H1 (cell line): ENCODE results near the gene CABP5. TPM values are rescaled to one million over a fixed set of nuclear protein-coding genes. Genes with fewer than 3 reads are reported as not detected.

Experiments
- CTCF ChIA-PET: fragments of 300-600 bp; sonication (Branson Sonifier 250); formaldehyde crosslinking; loops from one replicate; lab custom pipeline; 2021; ENCODE audit not compliant: partially characterized antibody; lab: Charles Lee
- POLR2A ChIA-PET: fragments of 300-600 bp; sonication (Branson Sonifier 250); formaldehyde crosslinking; loops from one replicate; lab custom pipeline; 2021; ENCODE audit warnings: inconsistent platforms; ENCODE audit not compliant: partially characterized antibody; lab: Charles Lee
- DNase-seq, 2 experiments: peaks; one replicate each; pipeline versions ENCODE4 v3.0.0 to v3.0.0-alpha.2; 2010 to 2022; ENCODE audit warnings: low spot score in 2 of 2, low read depth in 1 of 2, mixed read lengths in 1 of 2
- FAIRE-seq: peaks from 2 replicates; lab custom pipeline; 2011; peaks lifted over from hg19 to GRCh38; lab: Jason Lieb, UNC
- H2AFZ ChIP-seq: 2 replicates; pipeline ENCODE4 v1.8.1; 2012; ENCODE audit warnings: low read length, inconsistent platforms
- H2AK5ac ChIP-seq: 2 replicates; pipeline ENCODE4 v1.6.1; 2013; ENCODE audit warnings: low read depth, low read length
- H2BK120ac ChIP-seq: replicated peaks from 2 replicates; pipeline ENCODE3; 2013; ENCODE audit warnings: low read depth, low read length, inconsistent platforms
- H2BK12ac ChIP-seq: 2 replicates; pipeline ENCODE4 v1.6.1; 2013; ENCODE audit warnings: low read depth, low read length
- H2BK15ac ChIP-seq: 2 replicates; pipeline ENCODE4 v1.6.1; 2013; ENCODE audit warnings: low read length
- H2BK20ac ChIP-seq: 2 replicates; pipeline ENCODE4 v1.6.1; 2013; ENCODE audit warnings: low read length
- H2BK5ac ChIP-seq: 2 replicates; pipeline ENCODE4 v1.6.1; 2013; ENCODE audit warnings: low read depth, low read length
- H3K14ac ChIP-seq: 2 replicates; pipeline ENCODE4 v1.6.1; 2013; ENCODE audit warnings: inconsistent platforms; ENCODE audit not compliant: insufficient read length
- H3K18ac ChIP-seq: 2 replicates; pipeline ENCODE4 v1.6.1; 2013; ENCODE audit warnings: low read length; ENCODE audit errors: extremely low read depth
- H3K23ac ChIP-seq: 2 replicates; pipeline ENCODE4 v1.6.1; 2013; ENCODE audit warnings: inconsistent platforms; ENCODE audit not compliant: insufficient read length
- H3K23me2 ChIP-seq: 2 replicates; pipeline ENCODE4 v1.6.1; 2013; ENCODE audit warnings: low read depth, low read length
- H3K27ac ChIP-seq: 2 replicates; pipeline ENCODE4 v1.6.1; 2011; ENCODE audit warnings: low read depth, low read length, inconsistent platforms
- H3K27me3 ChIP-seq, 4 experiments: replicated peaks in 1 of 4; 1 replicate in 1 of 4; 2 replicates in 3 of 4; pipeline versions ENCODE4 v1.6.1 to v1.8.1; 2011 to 2013; ENCODE audit warnings: low read length in 3 of 4, mild to moderate bottlenecking in 3 of 4, inconsistent platforms in 2 of 4, mixed read lengths in 2 of 4, moderate library complexity in 1 of 4; ENCODE audit not compliant: control insufficient read depth in 3 of 4, insufficient read depth in 3 of 4; ENCODE audit errors: extremely low read depth in 1 of 4
- H3K36me3 ChIP-seq, 4 experiments: 2 replicates each; pipeline versions ENCODE4 v1.6.1 to v1.8.1; 2011 to 2013; ENCODE audit warnings: mild to moderate bottlenecking in 4 of 4, low read length in 3 of 4, moderate library complexity in 2 of 4, control low read depth in 1 of 4, inconsistent platforms in 1 of 4; ENCODE audit not compliant: insufficient read depth in 4 of 4, control insufficient read depth in 2 of 4
- H3K4ac ChIP-seq: replicated peaks from 2 replicates; pipeline ENCODE3; 2013; ENCODE audit warnings: low read length, low read depth, mixed read lengths, inconsistent platforms; ENCODE audit not compliant: insufficient read length
- H3K4me1 ChIP-seq, 4 experiments: replicated peaks in 1 of 4; 1 replicate in 1 of 4; 2 replicates in 3 of 4; pipeline versions ENCODE4 v1.6.1 to v1.8.1; 2011 to 2013; ENCODE audit warnings: low read length in 3 of 4, inconsistent platforms in 2 of 4, mixed read lengths in 1 of 4; ENCODE audit not compliant: insufficient read depth in 4 of 4, control insufficient read depth in 3 of 4
- H3K4me2 ChIP-seq, 2 experiments: 2 replicates each; pipeline versions ENCODE4 v1.6.1 to v1.8.1; 2011 to 2013; ENCODE audit warnings: low read depth in 2 of 2, low read length in 2 of 2, control low read depth in 1 of 2, inconsistent platforms in 1 of 2, mild to moderate bottlenecking in 1 of 2; ENCODE audit not compliant: insufficient read depth in 1 of 2
- H3K4me3 ChIP-seq, 4 experiments: fragments of 200-600, 300-600 bp in 1 of 4; sonication (generic), shearing (Covaris generic), sonication (Bioruptor Twin) in 1 of 4; 2 replicates each; pipeline versions ENCODE4 v1.5.1 to v1.8.1; 2011 to 2016; ENCODE audit warnings: low read length in 4 of 4, low read depth in 3 of 4, control low read depth in 2 of 4, inconsistent platforms in 2 of 4, mild to moderate bottlenecking in 2 of 4, mixed read lengths in 1 of 4, moderate library complexity in 1 of 4; ENCODE audit not compliant: insufficient read depth in 2 of 4; ENCODE audit errors: extremely low read depth in 1 of 4
- H3K56ac ChIP-seq: replicated peaks from 2 replicates; pipeline ENCODE3; 2013; ENCODE audit warnings: low read depth, mild to moderate bottlenecking, mixed read lengths, low read length, inconsistent platforms; ENCODE audit not compliant: insufficient read length
- H3K79me1 ChIP-seq: 2 replicates; pipeline ENCODE4 v1.6.1; 2013; ENCODE audit warnings: low read depth, low read length, control low read depth
- H3K79me2 ChIP-seq, 2 experiments: 2 replicates each; pipeline versions ENCODE4 v1.6.1 to v1.8.1; 2012 to 2013; ENCODE audit warnings: low read length in 2 of 2, mild to moderate bottlenecking in 2 of 2, inconsistent platforms in 1 of 2; ENCODE audit not compliant: insufficient read depth in 2 of 2, control insufficient read depth in 1 of 2
- H3K9ac ChIP-seq, 4 experiments: replicated peaks in 1 of 4; 1 replicate in 1 of 4; 2 replicates in 3 of 4; pipeline versions ENCODE4 v1.6.1 to v1.8.1; 2011 to 2013; ENCODE audit warnings: low read depth in 3 of 4, low read length in 3 of 4, control low read depth in 2 of 4, mild to moderate bottlenecking in 2 of 4, moderate library complexity in 2 of 4, inconsistent platforms in 1 of 4; ENCODE audit errors: extremely low read depth in 1 of 4
- H3K9me3 ChIP-seq, 2 experiments: 2 replicates each; pipeline versions ENCODE4 v1.6.1 to v1.8.1; 2012 to 2013; ENCODE audit warnings: mild to moderate bottlenecking in 2 of 2, moderate library complexity in 2 of 2, control low read depth in 1 of 2, inconsistent platforms in 1 of 2, low read depth in 1 of 2, low read length in 1 of 2, mixed read lengths in 1 of 2; ENCODE audit not compliant: insufficient read depth in 2 of 2
- H4K20me1 ChIP-seq, 2 experiments: replicated peaks in 1 of 2; 2 replicates each; pipeline versions ENCODE3 to v1.8.1; 2011 to 2013; ENCODE audit warnings: inconsistent platforms in 2 of 2, low read length in 2 of 2, mild to moderate bottlenecking in 1 of 2; ENCODE audit not compliant: insufficient read depth in 2 of 2, control insufficient read depth in 1 of 2
- H4K5ac ChIP-seq: 2 replicates; pipeline ENCODE4 v1.6.1; 2013; ENCODE audit warnings: low read length, low read depth, mixed read lengths, inconsistent platforms; ENCODE audit not compliant: insufficient read length
- H4K8ac ChIP-seq: 2 replicates; pipeline ENCODE4 v1.8.0; 2013; ENCODE audit warnings: mild to moderate bottlenecking, moderate library complexity, low read length, inconsistent platforms; ENCODE audit not compliant: insufficient read depth; ENCODE audit errors: extremely low read depth
- H4K91ac ChIP-seq: replicated peaks from 2 replicates; pipeline ENCODE3; 2013; ENCODE audit warnings: low read length, mixed read lengths, inconsistent platforms; ENCODE audit not compliant: insufficient read length
- BRCA1 ChIP-seq: IDR thresholded peaks from 2 replicates; pipeline ENCODE4 v1.6.1; 2012; ENCODE audit warnings: low read depth, low read length, improper control_type of control experiment
- EGR1 ChIP-seq: IDR thresholded peaks from 2 replicates; pipeline ENCODE4 v1.6.1; 2011; ENCODE audit warnings: low read depth, low read length, borderline replicate concordance
- HDAC2 ChIP-seq, 2 experiments: fragments of 300-600 bp in 1 of 2; sonication (generic) in 1 of 2; IDR thresholded peaks; 2 replicates each; pipeline ENCODE4 v1.6.1; 2011 to 2012; ENCODE audit warnings: low read depth in 2 of 2, low read length in 2 of 2, mild to moderate bottlenecking in 2 of 2, moderate library complexity in 2 of 2, borderline replicate concordance in 1 of 2, inconsistent platforms in 1 of 2
- KDM5A ChIP-seq: fragments of 200-600 bp; IDR thresholded peaks from 2 replicates; pipeline ENCODE4 v1.7.1; 2012; ENCODE audit warnings: mild to moderate bottlenecking, low read length, inconsistent platforms, mixed read lengths
- RXRA ChIP-seq: IDR thresholded peaks from 2 replicates; pipeline ENCODE4 v1.6.1; 2011; ENCODE audit warnings: low read depth, mild to moderate bottlenecking, low read length, moderate library complexity; ENCODE audit not compliant: insufficient read depth
- SP2 ChIP-seq: IDR thresholded peaks from 2 replicates; pipeline ENCODE4 v1.6.1; 2012; ENCODE audit warnings: mild to moderate bottlenecking, low read length, inconsistent platforms
- TAF1 ChIP-seq: IDR thresholded peaks from 2 replicates; pipeline ENCODE4 v1.6.1; 2011; ENCODE audit warnings: mild to moderate bottlenecking, low read depth, low read length
- WGBS, 2 experiments: shearing (Covaris generic) in 1 of 2; methylation state at CpG; one replicate each; pipeline versions ENCODE4 v1.1.6 to v1.1.7; 2013 to 2015; ENCODE audit warnings: low lambda C conversion rate in 2 of 2, mixed read lengths in 2 of 2, inconsistent platforms in 1 of 2, low coverage in 1 of 2, missing lambda C conversion rate in 1 of 2; ENCODE audit not compliant: insufficient replicate concordance in 2 of 2, insufficient coverage in 1 of 2, insufficient read length in 1 of 2; ENCODE audit errors: extremely low coverage in 1 of 2, missing lambda C conversion rate in 1 of 2; 5-methylcytosine and 5-hydroxymethylcytosine counted together
- polyA plus RNA-seq, 7 experiments: library from polyadenylated mRNA; depleted of rRNA in 3 of 7; stranded (reverse) in 5 of 7; unstranded in 2 of 7; fragments of >200 nt in 5 of 7; fragments of 200-250 nt in 2 of 7; gene quantifications; 1 replicate in 5 of 7; 2 replicates in 1 of 7; 4 replicates in 1 of 7; pipeline versions ENCODE4 v1.2.1 to v1.2.3, GENCODE V29; 2011 to 2013; ENCODE audit warnings: missing spikeins in 2 of 7, mixed read lengths in 2 of 7
- total RNA-seq: library from RNA; stranded (reverse); fragmentation: NEBNext Ultra II Directional; extraction: Animal tissue kit (Norgen Biotek cat#: 25700); gene quantifications from 2 replicates; pipeline ENCODE4 v1.2.1, GENCODE V29; 2021
- TF ChIP-seq, protein P1 (sequence below), 3 experiments: IDR thresholded peaks; 1 replicate in 2 of 3; 2 replicates in 1 of 3; pipeline versions ENCODE4 v1.5.1 to v1.6.1; 2011; ENCODE audit warnings: low read length in 3 of 3, mild to moderate bottlenecking in 3 of 3, inconsistent platforms in 2 of 3, low read depth in 1 of 3, moderate library complexity in 1 of 3; ENCODE audit not compliant: insufficient read depth in 1 of 3; ENCODE audit errors: control extremely low read depth in 1 of 3

Gene CABP5
- total and polyA plus RNA-seq, 2 of the 8 experiments (the other 6 are each of a cell fraction or from before 2014, with no cell fraction given), result not detected

DNA sequence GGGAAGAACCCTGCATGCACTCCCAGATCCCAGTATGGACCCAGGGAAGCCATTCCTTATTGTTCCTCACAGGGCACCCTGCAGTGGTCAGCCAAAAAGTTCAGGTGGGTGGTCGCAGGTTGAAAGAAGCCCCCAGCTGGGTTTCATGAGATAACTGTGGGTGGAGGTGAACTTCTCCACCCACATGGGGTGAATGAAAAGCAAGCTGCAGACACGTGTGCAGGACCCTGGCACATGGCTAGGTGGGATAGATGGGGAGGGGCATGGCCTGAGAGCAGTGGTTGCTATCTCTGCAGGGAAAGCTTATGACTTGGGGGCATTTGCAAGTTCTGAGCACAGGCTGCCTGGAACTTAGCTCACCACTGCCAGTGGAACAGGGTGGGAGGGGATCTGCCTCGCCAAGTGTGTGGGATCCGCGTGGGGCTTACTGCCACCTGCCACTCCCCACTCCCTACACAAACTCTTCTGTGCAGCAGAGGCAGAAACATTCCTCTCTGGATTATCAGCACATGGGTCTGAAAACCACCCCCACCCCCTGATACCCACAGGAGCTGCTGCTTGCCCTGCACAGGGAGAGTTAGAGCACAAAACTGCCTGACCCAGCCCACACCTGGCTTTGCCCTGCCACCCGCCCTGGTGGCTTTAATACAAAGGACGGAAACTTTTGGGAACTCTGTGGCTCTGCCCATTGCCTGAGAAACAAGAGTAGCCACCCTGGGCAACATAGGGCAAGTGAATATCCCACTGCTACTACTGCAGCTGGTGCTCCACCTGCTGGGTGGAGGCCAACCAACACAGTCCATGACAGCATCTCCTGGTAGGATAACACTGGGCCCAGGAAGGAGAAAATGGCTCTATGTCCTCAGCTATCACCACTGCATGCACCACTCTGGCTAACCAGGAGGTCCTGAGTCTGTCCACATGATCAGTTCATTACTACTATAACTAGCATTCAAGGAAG lies 42.3 kb upstream of the CABP5 start:
- 81% methylated on average over 7 of the region's 7 CpGs; no CpG with 5 or more reads in 1 of the 2 experiments for WGBS, 2 experiments
- TF ChIP-seq SP2 (peak; percentile 35; the same call in 1 of the 2 replicates), HDAC2 (IDR thresholded peaks at IDR 0.05; ENCODE audit: borderline replicate concordance in 1 of 2, low read depth in 2 of 2, low read length in 2 of 2) (no peak), BRCA1 (no peak), KDM5A (no peak), RXRA (no peak), EGR1 (no peak), TAF1 (no peak)
- TF ChIP-seq, protein P1, sequence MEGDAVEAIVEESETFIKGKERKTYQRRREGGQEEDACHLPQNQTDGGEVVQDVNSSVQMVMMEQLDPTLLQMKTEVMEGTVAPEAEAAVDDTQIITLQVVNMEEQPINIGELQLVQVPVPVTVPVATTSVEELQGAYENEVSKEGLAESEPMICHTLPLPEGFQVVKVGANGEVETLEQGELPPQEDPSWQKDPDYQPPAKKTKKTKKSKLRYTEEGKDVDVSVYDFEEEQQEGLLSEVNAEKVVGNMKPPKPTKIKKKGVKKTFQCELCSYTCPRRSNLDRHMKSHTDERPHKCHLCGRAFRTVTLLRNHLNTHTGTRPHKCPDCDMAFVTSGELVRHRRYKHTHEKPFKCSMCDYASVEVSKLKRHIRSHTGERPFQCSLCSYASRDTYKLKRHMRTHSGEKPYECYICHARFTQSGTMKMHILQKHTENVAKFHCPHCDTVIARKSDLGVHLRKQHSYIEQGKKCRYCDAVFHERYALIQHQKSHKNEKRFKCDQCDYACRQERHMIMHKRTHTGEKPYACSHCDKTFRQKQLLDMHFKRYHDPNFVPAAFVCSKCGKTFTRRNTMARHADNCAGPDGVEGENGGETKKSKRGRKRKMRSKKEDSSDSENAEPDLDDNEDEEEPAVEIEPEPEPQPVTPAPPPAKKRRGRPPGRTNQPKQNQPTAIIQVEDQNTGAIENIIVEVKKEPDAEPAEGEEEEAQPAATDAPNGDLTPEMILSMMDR (IDR thresholded peaks at IDR 0.05; ENCODE audit: control extremely low read depth in 1 of 3, insufficient read depth in 1 of 3, low read depth in 1 of 3, low read length in 3 of 3), result peak; percentile 68 to 78 (median 73)

More for the DNA sequence above, 42.3 kb upstream of the CABP5 start:
- Histone ChIP-seq H2BK12ac (no peak overlapping the region), H4K20me1 (no peaks in the 10 kb centered on the region), H2AFZ (peak overlapping the region; percentile 65; the same call in 1 of the 2 replicates), H4K8ac (peak overlapping the region; percentile 85), H3K27ac (no peak overlapping the region), H3K9ac (no peak overlapping the region; a peak in 1 of 7 replicates), H3K56ac (no peak overlapping the region), H3K27me3 (no peaks in the 10 kb centered on the region; a peak in 2 of 7 replicates), H3K14ac (no peak overlapping the region), H3K18ac (no peak overlapping the region), H2BK20ac (no peak overlapping the region), H3K9me3 (peaks cover 0 to 2% of the 10 kb centered on the region in 2 experiments; a peak in 1 of 4 replicates), H3K4ac (peak overlapping the region; percentile 67), H3K79me2 (no peaks in the 10 kb centered on the region), H2BK5ac (no peak overlapping the region), H3K4me3 (no peak overlapping the region), H3K4me2 (no peak overlapping the region), H3K79me1 (no peaks in the 10 kb centered on the region), H2AK5ac (no peak overlapping the region), H4K5ac (peak overlapping the region; percentile 13), H3K36me3 (no peaks in the 10 kb centered on the region), H2BK15ac (no peak overlapping the region), H4K91ac (peak overlapping the region; percentile 42), H2BK120ac (no peak overlapping the region), H3K4me1 (no peaks in the 10 kb centered on the region; a peak in 1 of 7 replicates), H3K23ac (no peak overlapping the region), H3K23me2 (no peaks in the 10 kb centered on the region; the same call in 1 of the 2 replicates)
- no peak for FAIRE-seq
- CTCF ChIA-PET, result interaction anchor here (0.5 to 5.8 kb wide), 19 partner anchors 9 to 131 kb away, joined by 3 to 43 read pairs (median 4); partner anchors contain the start of genes CABP5 and PLA2G4C
- POLR2A ChIA-PET, result interaction anchor here (0.7 to 1.3 kb wide), 4 partner anchors 9 to 25 kb away, joined by 3 to 5 read pairs (median 4); no protein-coding TSS in a partner anchor
- peak in 1 of 2 experiments; percentile 67 for DNase-seq
